NOMO-1 treated with dmso at 0.1 percent for 144 hours (cell line): ENCODE data around the gene EXD3.

ENCODE experiments used
- DNase-seq: peaks from one replicate; lab custom pipeline; 2025; ENCODE audit not compliant: unreplicated experiment; lab: John Stamatoyannopoulos, UW

The EXD3 gene

GRCh38 chr9:137309368-137310188, 113.4 kb downstream of the EXD3 start:
- no peak for DNase-seq

GRCh38 chr9:137308057-137308619, 114.8 kb downstream of the EXD3 start:
- DNase-seq = no peak

DNA sequence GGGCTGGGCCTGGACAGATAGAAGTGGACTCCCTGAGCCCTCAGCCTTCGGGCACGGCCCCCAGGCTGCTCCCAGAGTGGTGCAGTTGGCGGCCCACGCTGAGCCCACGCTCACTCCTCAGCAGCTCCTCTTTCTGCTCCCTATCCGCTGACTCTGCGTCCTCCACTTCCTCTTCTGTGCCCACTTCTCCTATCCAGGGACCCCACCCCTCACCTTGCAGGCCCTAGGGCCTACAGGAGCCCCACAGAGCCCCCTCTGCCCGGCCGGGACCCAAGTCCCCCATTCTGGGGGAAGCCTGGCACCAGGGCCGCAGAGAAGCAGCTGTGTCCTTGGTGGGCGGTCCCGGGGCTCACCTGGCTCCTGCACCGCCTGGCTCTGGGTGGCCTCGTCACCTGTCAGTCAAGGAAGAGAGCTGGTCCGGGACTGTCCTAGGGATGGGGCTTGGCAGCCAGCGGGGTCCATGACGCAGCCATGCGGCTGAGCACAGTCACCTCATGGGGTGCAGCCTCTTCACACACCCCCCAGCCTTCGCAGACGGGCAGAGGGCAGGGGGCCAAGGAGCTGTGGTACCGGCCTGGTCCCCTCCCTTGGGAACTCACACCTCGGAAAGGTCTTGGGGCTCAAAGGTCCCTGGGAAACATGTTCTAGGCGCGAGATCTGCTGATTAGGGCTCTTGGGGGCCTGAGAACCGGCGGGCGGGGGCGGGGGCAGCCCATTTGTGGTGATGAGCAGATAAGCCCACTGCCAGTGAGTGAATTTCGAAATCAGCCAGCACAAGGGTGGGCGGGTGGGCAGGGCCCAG, 115.5 kb downstream of the EXD3 start:
- DNase-seq = no peak

DNA sequence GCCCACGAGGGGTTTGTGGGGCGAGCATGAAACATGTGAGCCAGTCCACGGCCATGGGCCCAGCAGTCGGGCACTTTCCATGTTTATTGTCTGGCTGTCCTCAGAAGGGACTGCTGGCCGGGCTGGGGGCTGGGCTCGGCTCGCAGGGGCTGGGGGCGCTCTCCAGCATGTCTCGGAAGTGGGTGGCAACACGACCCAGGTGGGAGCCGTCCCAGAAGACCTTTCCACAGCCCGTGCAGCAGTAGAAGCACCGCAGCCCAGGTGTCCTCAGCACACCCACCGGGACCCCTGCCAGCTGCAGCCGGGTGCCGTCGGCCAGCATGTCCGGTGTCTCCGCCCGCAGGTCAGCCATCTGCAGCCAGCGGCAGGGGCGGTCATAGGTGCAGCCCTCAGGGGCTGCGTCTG, 116.1 kb downstream of the EXD3 start:
- DNase-seq = no peak

DNA sequence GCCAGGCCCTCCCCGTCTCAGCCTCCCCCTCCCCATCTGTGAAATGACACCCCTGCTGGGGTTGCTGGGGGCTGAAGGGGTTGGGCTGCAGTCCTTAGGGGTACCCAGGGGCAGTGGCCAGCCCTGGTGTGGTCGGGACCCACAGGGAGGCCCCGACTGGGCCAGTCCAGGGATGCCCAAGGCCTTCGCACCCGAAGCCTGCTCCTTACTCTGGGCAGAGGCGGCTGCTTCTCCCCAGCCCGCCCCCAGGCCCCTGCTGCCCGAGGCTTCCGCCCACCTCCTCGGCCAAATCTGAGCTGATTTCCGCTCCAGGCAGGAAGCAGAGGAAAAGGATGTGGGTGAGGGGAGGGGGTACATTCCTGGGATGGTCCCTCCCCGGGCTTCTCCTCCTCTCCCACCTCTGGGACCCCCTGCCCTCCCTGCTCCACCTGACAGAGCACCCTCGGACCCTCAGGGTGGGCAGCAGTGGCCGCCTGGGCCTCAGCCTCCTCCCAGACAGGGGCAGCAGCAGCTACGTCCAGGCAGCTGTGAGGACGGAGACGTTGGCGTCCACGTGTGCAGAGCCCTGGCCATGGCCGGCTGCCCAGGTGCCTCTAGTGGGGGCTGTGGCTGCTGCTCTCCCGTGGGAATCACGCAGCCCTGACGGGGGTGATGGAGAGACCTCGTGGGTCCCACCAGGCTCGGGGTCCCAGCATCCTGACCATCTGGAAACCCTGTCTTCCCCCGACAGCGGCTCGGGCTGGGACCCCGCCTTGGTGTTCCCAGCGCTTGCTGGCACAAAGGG, 116.7 kb downstream of the EXD3 start:
- no peak for DNase-seq

GRCh38 chr9:137305798-137306065, 117.2 kb downstream of the EXD3 start:
- DNase-seq = no peak

DNA sequence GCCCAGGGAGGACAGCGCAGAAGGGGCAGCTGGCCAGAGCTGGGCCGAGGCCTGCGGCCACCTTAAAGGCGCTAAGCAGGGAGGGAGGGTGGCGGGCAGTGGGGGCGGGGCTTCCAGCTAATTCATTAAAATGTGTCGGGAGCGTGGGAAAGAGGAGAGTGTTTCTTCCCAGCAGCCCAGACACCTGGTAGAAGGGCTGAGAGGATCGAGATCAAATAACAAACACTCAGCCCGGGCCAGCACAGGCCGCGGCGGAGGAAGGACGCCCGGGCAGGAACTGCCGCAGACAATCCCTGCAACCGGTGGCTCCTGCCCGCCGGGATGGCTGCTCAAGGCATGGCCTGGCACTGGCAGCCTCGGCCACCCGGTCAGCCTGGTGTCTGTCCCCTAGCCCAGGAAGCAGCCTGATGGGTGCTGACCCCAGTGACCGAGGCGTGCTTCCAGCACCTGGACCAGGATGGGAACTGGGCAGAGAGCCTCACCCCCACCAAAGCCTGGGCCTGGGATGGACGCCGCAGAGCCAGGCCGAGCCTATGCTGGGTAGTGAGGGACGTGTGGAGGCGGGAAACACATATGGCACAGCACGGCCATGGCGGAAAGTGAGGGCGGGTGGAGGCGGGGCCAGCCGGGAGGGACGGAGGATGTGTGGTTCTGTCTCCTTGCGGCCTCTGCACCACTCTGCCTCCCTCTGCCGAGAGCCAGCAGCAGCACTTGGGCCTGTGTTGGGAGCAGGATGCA, 117.7 kb downstream of the EXD3 start:
- no peak for DNase-seq

GRCh38 chr9:137304383-137305059, 118.4 kb downstream of the EXD3 start:
- no peak for DNase-seq

DNA sequence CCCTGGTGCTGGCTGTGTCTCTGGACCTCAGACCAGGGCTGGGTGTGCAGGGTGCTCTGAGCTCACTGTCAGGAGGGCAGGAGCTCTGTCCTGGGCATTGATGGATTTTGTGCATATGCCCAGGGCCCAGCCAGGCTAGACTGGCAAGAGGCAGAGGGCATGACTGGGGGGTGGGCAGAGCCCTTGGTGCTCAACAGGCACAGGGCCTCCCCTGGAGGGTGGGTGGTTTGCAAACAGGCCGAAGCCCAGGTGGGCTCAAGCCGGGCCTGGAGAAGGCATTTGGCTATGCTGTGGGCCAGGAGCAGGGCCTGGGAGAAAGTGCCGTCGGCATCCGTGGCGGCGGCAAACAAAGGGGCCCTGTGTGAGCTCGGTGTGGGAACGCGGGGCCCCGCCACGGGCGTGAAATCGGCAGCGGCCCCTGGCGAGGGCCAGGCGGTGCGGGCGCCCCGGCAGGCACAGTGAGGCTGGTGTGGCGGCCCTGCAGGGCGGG, 119.0 kb downstream of the EXD3 start:
- DNase-seq = no peak

- DNase-seq = no peak
Measured at GRCh38 chr9:137303151-137303892, 119.6 kb downstream of the EXD3 start.

DNA sequence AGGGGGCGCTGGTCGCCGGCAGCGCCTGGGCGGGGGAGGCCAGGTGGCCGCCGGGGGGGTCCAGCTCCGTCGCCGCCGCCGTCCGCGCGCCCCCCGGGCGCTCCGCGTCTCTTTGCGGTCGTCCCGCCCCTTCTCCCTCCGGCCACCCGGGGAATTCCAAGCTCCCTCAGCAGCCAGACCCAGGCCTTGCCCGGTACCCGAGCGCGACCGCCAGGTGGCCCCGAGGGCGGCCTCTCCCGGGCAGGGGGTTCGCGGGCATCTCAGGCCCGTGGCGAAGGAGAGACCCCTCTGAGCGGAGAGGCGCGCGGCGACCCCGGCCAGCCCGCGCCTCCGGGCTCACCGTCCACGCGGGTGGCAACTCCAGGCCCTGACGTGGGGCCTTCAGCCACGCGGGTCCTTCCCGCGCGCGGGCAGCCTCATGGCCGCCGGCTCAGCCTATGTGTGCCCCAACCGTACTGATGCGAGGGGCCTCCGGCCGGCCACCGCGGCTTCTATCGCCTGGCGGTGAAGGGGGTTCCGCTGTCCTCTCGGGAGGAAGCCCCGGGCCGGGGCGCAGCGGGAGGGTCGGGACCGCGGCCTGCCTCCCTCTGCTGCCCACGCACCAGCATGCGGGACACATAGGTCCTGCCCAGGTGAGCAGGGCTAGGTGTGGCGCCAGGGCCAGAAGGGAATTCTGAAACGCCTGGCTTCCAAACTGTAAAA, 120.4 kb downstream of the EXD3 start:
- no peak for DNase-seq

DNA sequence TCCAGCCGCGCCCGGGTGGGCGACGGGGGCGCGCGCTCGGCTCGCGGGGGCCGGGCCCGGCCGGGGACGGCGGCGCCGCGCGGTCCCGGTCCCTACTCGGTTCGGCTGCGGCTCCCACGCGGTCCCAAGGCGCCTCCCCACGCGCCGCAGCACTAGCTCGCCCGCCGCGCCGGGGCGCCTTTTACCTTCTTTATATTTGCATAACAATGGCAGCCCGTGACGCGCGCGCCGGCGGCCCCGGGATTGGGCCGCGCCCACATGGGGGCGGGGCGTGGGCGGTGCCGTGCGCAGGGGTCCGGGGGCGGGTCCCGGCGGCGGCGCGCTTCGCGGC, 120.9 kb downstream of the EXD3 start, which contains the start of gene NRARP:
NRARP (minus strand) TSS at position 154 of the 331 bp plus-strand sequence. CDS start 343 bp downstream, outside the sequence.
- DNase-seq = peak; percentile 87

DNA sequence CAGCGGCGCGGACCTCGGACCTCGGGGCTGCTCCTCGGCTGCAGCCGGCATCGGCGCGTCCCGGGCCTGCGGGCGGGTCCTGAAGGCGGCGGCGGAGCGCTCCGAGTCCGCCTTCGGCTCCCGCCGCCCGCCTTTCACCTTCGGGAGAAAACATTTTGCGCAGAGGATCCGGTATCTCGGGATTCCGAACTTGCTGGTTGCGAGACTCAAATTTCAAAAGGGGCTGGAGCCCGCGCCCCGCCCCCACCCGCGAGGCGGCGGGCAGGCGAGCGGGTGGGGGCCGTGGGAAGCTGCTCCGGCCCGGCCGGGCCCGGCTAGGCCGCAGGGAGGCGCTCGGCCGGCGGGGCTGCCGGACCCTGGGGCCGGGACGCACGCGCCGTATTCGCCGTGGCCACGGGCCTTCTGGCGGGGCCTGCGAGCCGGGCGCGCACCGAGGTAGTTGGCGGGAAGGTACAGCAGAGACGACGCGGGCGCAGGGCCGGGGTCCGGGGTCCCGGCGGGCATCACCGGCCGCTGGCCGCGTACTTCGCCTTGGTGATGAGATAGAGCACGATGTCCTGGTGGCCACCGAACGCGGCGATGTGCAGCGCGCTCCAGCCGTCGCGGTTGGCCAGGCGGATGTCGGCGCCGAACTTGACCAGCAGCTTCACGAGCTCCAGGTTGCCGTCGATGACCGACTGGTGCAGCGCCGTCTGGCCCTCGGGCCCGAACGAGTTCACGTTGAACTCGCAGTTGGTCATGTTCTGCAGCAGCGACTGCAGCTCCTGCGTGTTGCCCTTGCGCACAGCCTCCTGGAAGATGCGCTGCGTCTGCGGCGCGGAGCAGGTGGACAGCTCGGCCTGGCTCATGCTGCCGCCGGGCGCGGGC, 121.6 kb downstream of the EXD3 start:
- no peak for DNase-seq

DNA sequence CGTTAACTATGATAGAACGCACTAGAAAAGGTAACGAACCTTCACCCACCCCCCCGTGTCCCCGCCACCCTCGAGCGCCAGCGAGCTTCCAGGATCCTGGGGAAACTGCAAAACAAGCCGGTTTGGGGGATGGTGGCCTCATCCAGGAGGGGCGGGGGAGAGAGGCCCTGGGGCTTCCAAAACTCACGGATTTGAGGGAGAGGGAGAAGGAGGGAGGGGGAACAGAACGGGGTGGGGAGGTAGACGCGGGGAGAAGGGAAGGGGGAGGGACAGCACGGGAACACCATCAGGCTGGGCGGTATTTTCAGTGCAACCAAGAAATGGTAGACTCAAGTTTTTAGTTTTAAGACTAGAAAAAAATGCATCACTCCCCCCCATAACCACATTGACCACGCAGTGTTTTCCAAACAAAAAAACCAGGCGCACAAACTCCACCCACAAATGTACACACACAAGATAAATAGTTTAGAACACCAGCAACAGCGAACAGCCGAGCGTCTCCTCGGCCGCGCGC, 122.3 kb downstream of the EXD3 start:
- no peak for DNase-seq

DNA sequence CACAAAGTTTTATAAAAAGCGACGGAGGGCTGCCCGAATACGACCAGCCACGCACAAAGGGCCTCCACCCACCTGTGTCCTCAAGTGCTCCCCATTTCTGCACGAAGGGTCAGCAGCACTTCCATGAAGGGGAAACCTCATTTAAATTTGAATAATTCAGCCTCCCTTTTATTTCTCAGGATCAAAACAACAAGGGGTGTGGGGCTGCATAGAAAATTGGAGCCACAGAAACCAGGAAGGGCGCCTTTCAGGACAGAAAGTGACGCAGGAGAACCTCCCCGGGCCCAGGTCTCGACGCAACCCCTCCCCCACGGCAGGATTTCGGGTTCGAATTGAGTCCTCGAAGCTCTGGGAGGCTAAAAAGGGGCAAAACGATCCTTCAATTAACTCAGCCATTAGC, 123.0 kb downstream of the EXD3 start:
- no peak for DNase-seq

DNA sequence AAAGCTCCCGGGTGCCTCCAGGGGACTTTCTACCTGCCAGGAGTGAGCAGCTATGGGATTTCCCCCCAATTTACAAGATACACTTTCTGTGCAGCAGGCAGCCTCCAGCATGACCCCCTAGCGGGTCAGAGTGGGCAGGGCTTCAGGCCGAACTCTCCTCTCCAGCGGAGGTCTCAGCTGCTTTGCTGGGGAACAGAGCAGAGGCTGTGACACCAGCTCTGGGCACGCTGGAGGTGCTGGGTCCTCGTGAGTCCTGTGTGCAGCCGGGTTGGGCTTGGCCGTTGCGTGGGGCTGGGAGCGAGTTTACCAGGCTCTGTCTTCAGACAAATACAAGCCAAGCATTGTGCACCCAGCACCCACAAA, 123.8 kb downstream of the EXD3 start:
- DNase-seq = no peak

- DNase-seq = no peak
Measured at GRCh38 chr9:137298401-137299202, 124.4 kb downstream of the EXD3 start.
